CD14-positive monocyte (primary cell): ENCODE data around the gene RAX2. TPM values are rescaled to one million over a fixed set of nuclear protein-coding genes. Genes with fewer than 3 reads are reported as not detected.

ENCODE experiments used
- DNase-seq, 3 donors: peaks; one replicate each; pipeline ENCODE4 v3.0.0-alpha.2; 2011 to 2022
- H2AFZ ChIP-seq: 2 replicates; pipeline ENCODE4 v1.6.0; 2012; ENCODE audit warnings: mild to moderate bottlenecking, low read depth, low read length, inconsistent platforms; ENCODE audit not compliant: insufficient read depth, poor library complexity, severe bottlenecking
- H3K27ac ChIP-seq, 2 donors: 1 replicate in 1 of 2; 2 replicates in 1 of 2; pipeline ENCODE4 v1.5.1; 2012 to 2013; ENCODE audit warnings: low read length in 2 of 2, control low read depth in 1 of 2, inconsistent platforms in 1 of 2, low read depth in 1 of 2, mild to moderate bottlenecking in 1 of 2
- H3K27me3 ChIP-seq, 2 donors: one replicate each; pipeline versions ENCODE4 v1.6.0 to v1.6.1; 2011 to 2013; ENCODE audit warnings: low read length in 2 of 2; ENCODE audit not compliant: control insufficient read depth in 2 of 2, insufficient read depth in 2 of 2
- H3K36me3 ChIP-seq, 2 donors: replicated peaks in 1 of 2; 1 replicate in 1 of 2; 2 replicates in 1 of 2; pipeline versions ENCODE4 v1.5.1 to v1.6.1; 2012 to 2013; ENCODE audit warnings: low read length in 2 of 2, control low read depth in 1 of 2, inconsistent platforms in 1 of 2, mild to moderate bottlenecking in 1 of 2; ENCODE audit not compliant: insufficient read depth in 2 of 2, control insufficient read depth in 1 of 2
- H3K4me1 ChIP-seq, 2 donors: 1 replicate in 1 of 2; 2 replicates in 1 of 2; pipeline versions ENCODE4 v1.5.1 to v1.6.1; 2012 to 2013; ENCODE audit warnings: low read length in 2 of 2, control low read depth in 1 of 2, inconsistent platforms in 1 of 2, mild to moderate bottlenecking in 1 of 2, moderate library complexity in 1 of 2; ENCODE audit not compliant: insufficient read depth in 2 of 2, control insufficient read depth in 1 of 2
- H3K4me2 ChIP-seq: replicated peaks from 2 replicates; pipeline ENCODE3; 2012; ENCODE audit warnings: low read length, moderate library complexity, mild to moderate bottlenecking; ENCODE audit not compliant: poor library complexity, severe bottlenecking; ENCODE audit errors: extremely low read depth
- H3K4me3 ChIP-seq, 3 experiments: fragments of 200-600 bp in 1 of 3; sonication (generic) in 1 of 3; replicated peaks in 1 of 3; 1 replicate in 2 of 3; 2 replicates in 1 of 3; pipeline ENCODE4 v1.5.1; 2011 to 2013; ENCODE audit warnings: low read length in 3 of 3, mild to moderate bottlenecking in 3 of 3, control low read depth in 2 of 3, low read depth in 2 of 3, inconsistent platforms in 1 of 3, moderate library complexity in 1 of 3
- H3K79me2 ChIP-seq: 2 replicates; pipeline ENCODE4 v1.6.0; 2012; ENCODE audit warnings: mild to moderate bottlenecking, control low read depth, inconsistent platforms, low read length, moderate library complexity; ENCODE audit not compliant: insufficient read depth
- H3K9ac ChIP-seq: 2 replicates; pipeline ENCODE4 v1.6.0; 2017; ENCODE audit warnings: low read length, mild to moderate bottlenecking; ENCODE audit not compliant: insufficient read depth, poor library complexity, severe bottlenecking
- H3K9me3 ChIP-seq, 2 donors: replicated peaks in 1 of 2; 1 replicate in 1 of 2; 2 replicates in 1 of 2; pipeline versions ENCODE4 v1.5.1 to v1.6.1; 2012 to 2013; ENCODE audit warnings: low read length in 2 of 2, control low read depth in 1 of 2; ENCODE audit not compliant: control insufficient read depth in 1 of 2, insufficient read depth in 1 of 2
- H4K20me1 ChIP-seq: 2 replicates; pipeline ENCODE4 v1.6.0; 2012; ENCODE audit warnings: mild to moderate bottlenecking, low read length, control low read depth, moderate library complexity; ENCODE audit not compliant: insufficient read depth
- H3K27ac Mint-ChIP-seq, 7 donors: one replicate each; pipeline ENCODE4 v1.8.0; 2020; ENCODE audit warnings: mild to moderate bottlenecking in 7 of 7, mixed read lengths in 7 of 7, moderate library complexity in 6 of 7, inconsistent platforms in 2 of 7
- H3K27me3 Mint-ChIP-seq, 3 donors: one replicate each; pipeline ENCODE4 v1.8.0; 2021 to 2022; ENCODE audit warnings: low read depth in 3 of 3, mild to moderate bottlenecking in 3 of 3, mixed read lengths in 3 of 3, moderate library complexity in 3 of 3, inconsistent platforms in 1 of 3
- H3K36me3 Mint-ChIP-seq, 2 donors: one replicate each; pipeline ENCODE4 v1.8.0; 2020; ENCODE audit warnings: mixed read lengths in 2 of 2, inconsistent platforms in 1 of 2, mild to moderate bottlenecking in 1 of 2
- H3K4me1 Mint-ChIP-seq: one replicate; pipeline ENCODE4 v1.8.0; 2020; ENCODE audit warnings: mild to moderate bottlenecking, mixed read lengths
- H3K4me3 Mint-ChIP-seq, 2 donors: one replicate each; pipeline ENCODE4 v1.8.0; 2020; ENCODE audit warnings: mild to moderate bottlenecking in 2 of 2, mixed read lengths in 2 of 2, moderate library complexity in 1 of 2
- H3K9me3 Mint-ChIP-seq, 7 donors: one replicate each; pipeline ENCODE4 v1.8.0; 2020 to 2022; ENCODE audit warnings: mixed read lengths in 7 of 7, mild to moderate bottlenecking in 6 of 7, moderate library complexity in 6 of 7, inconsistent platforms in 2 of 7
- WGBS: methylation state at CpG from one replicate; pipeline ENCODE4 v1.1.5; 2013; ENCODE audit warnings: missing lambda C conversion rate; ENCODE audit not compliant: insufficient coverage; 5-methylcytosine and 5-hydroxymethylcytosine counted together
- intact Hi-C, 2 donors: fragments of 100-400 bp; cut with micrococcal nuclease; formaldehyde crosslinking; loops; one replicate each; pipeline versions ENCODE4 v1.15.0 to v1.15.1; 2023
- polyA plus RNA-seq, 3 donors: library from polyadenylated mRNA; depleted of rRNA in 1 of 3; unstranded in 2 of 3; stranded (reverse) in 1 of 3; fragments of 300-500 nt in 2 of 3; fragments of >200 nt in 1 of 3; fragmentation: Illumina TruSeq in 2 of 3; gene quantifications; 1 replicate in 2 of 3; 2 replicates in 1 of 3; pipeline ENCODE4 v1.2.3, GENCODE V29; 2012 to 2021
- TF ChIP-seq, protein P1 (sequence below): fragments of 200-600 bp; IDR thresholded peaks from one replicate; pipeline ENCODE4 v1.8.0; 2022; ENCODE audit warnings: antibody characterized with exemption, mild to moderate bottlenecking

The RAX2 gene
- polyA plus RNA-seq, 3 donors, result not detected

DNA sequence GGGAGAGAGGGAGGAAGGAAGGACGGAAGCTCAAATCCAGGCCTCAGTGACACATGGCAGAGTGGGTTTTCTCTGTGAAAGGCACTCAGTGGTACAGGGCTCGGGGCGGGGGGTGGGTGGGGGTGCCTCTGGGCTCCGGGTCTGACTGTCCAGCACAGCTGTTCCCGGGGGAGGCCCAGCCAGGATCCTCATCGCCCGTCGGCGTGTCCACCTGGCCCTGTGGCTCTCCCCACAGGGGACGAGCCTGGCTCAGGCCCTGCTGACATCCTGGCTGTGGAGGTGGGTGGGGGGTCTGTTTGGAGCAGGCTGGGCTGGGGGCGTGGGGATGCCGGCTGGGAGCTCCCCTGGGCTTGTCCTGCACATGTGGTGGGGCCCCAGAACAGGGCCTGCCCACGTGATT, 32.4 kb upstream of the RAX2 start:
- Mint-ChIP-seq H3K9me3 (peaks cover 0 to 10% (median 5%) of the 10 kb centered on the region in 7 donors), H3K4me3 (no peak overlapping the region), H3K36me3 (peaks cover 0 to 2% of the 10 kb centered on the region in 2 donors), H3K4me1 (peaks cover 7% of the 10 kb centered on the region), H3K27me3 (peaks cover 37 to 44% (median 42%) of the 10 kb centered on the region in 3 donors), H3K27ac (no peak overlapping the region)
- 94% methylated on average over 12 of the region's 13 CpGs for WGBS
- Histone ChIP-seq H3K27me3 (peaks cover 10 to 31% of the 10 kb centered on the region in 2 donors), H2AFZ (no peak overlapping the region), H3K9ac (no peak overlapping the region), H3K36me3 (no peaks in the 10 kb centered on the region), H3K27ac (no peak overlapping the region), H4K20me1 (no peaks in the 10 kb centered on the region), H3K4me1 (peaks cover 8 to 12% of the 10 kb centered on the region in 2 donors), H3K4me3 (no peak overlapping the region), H3K79me2 (no peaks in the 10 kb centered on the region), H3K4me2 (no peak overlapping the region), H3K9me3 (peaks cover 7 to 9% of the 10 kb centered on the region in 2 donors)
- intact Hi-C loops, result no loop called here
- TF ChIP-seq, protein P1, sequence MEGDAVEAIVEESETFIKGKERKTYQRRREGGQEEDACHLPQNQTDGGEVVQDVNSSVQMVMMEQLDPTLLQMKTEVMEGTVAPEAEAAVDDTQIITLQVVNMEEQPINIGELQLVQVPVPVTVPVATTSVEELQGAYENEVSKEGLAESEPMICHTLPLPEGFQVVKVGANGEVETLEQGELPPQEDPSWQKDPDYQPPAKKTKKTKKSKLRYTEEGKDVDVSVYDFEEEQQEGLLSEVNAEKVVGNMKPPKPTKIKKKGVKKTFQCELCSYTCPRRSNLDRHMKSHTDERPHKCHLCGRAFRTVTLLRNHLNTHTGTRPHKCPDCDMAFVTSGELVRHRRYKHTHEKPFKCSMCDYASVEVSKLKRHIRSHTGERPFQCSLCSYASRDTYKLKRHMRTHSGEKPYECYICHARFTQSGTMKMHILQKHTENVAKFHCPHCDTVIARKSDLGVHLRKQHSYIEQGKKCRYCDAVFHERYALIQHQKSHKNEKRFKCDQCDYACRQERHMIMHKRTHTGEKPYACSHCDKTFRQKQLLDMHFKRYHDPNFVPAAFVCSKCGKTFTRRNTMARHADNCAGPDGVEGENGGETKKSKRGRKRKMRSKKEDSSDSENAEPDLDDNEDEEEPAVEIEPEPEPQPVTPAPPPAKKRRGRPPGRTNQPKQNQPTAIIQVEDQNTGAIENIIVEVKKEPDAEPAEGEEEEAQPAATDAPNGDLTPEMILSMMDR, result no peak
- DNase-seq, result no peak

DNA sequence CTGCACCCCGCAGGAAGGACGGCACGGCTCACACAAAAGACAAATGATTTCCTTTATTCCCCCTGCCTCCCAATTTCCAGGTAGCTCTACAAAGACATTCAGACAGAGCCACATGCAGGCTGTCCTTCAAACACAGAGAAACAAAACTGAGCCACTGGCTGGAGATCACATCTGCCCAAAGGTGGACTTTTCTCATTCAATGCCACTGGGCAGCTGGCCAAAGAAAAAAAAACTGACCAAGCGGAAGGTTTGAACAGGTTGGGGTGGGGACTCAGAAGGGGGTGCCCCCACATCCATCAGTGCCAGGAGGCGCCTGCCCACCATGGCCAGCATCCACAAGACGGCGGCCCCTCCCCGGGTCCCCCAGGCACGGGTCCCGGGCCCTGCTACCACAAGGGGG, 32.0 kb upstream of the RAX2 start:
- TF ChIP-seq, protein P1, result no peak
- Histone ChIP-seq H3K4me2 (no peak overlapping the region), H3K27me3 (peaks cover 10 to 33% of the 10 kb centered on the region in 2 donors), H3K9me3 (peaks cover 7 to 9% of the 10 kb centered on the region in 2 donors), H3K27ac (no peak overlapping the region), H2AFZ (no peak overlapping the region), H3K4me3 (no peak overlapping the region), H3K79me2 (no peaks in the 10 kb centered on the region), H3K9ac (no peak overlapping the region), H4K20me1 (no peaks in the 10 kb centered on the region), H3K4me1 (peaks cover 8 to 12% of the 10 kb centered on the region in 2 donors), H3K36me3 (no peaks in the 10 kb centered on the region)
- DNase-seq, result no peak
- Mint-ChIP-seq H3K27me3 (peaks cover 40 to 48% (median 45%) of the 10 kb centered on the region in 3 donors), H3K4me1 (peaks cover 7% of the 10 kb centered on the region), H3K9me3 (peaks cover 0 to 10% (median 5%) of the 10 kb centered on the region in 7 donors), H3K36me3 (peaks cover 0 to 2% of the 10 kb centered on the region in 2 donors), H3K4me3 (no peak overlapping the region), H3K27ac (no peak overlapping the region)
- WGBS, result 93% methylated on average over 5 of the region's 10 CpGs
- intact Hi-C loops, result no loop called here
